H9 (cell line): Measurements from ENCODE around the gene CEP55. TPM values are rescaled to one million over a fixed set of nuclear protein-coding genes. Genes with fewer than 3 reads are reported as not detected.

Source experiments
- DNase-seq: peaks from one replicate; pipeline ENCODE4 v3.0.0-alpha.2; 2017
- H2AFZ ChIP-seq: one replicate; pipeline ENCODE4 v1.6.1; 2013; ENCODE audit warnings: mild to moderate bottlenecking, low read length, control low read depth, moderate library complexity
- H2AK5ac ChIP-seq: 2 replicates; pipeline ENCODE4 v1.6.1; 2013; ENCODE audit warnings: low read length, control low read depth, mixed read lengths; ENCODE audit not compliant: insufficient read length
- H2BK120ac ChIP-seq: one replicate; pipeline ENCODE4 v1.6.1; 2013; ENCODE audit warnings: low read depth, mild to moderate bottlenecking, low read length, control low read depth, inconsistent platforms; ENCODE audit not compliant: poor library complexity, severe bottlenecking
- H2BK12ac ChIP-seq: 2 replicates; pipeline ENCODE4 v1.6.1; 2013; ENCODE audit warnings: low read length, control low read depth, mixed read lengths, low read depth; ENCODE audit not compliant: insufficient read length
- H2BK15ac ChIP-seq: 2 replicates; pipeline ENCODE4 v1.6.1; 2013; ENCODE audit warnings: low read depth, low read length, control low read depth
- H2BK20ac ChIP-seq: one replicate; pipeline ENCODE4 v1.6.1; 2013; ENCODE audit warnings: low read depth, mild to moderate bottlenecking, low read length, control low read depth, inconsistent platforms; ENCODE audit not compliant: poor library complexity, severe bottlenecking
- H2BK5ac ChIP-seq: 2 replicates; pipeline ENCODE4 v1.6.1; 2013; ENCODE audit warnings: low read length, control low read depth, mixed read lengths; ENCODE audit not compliant: insufficient read length
- H3K14ac ChIP-seq: 2 replicates; pipeline ENCODE4 v1.6.1; 2013; ENCODE audit warnings: low read length, control low read depth; ENCODE audit not compliant: insufficient read depth
- H3K18ac ChIP-seq: 2 replicates; pipeline ENCODE4 v1.6.1; 2013; ENCODE audit warnings: low read depth, mild to moderate bottlenecking, mixed read lengths, low read length, control low read depth; ENCODE audit not compliant: insufficient read length
- H3K23ac ChIP-seq: 2 replicates; pipeline ENCODE4 v1.6.1; 2013; ENCODE audit warnings: low read length, control low read depth, mixed read lengths, low read depth; ENCODE audit not compliant: insufficient read length
- H3K23me2 ChIP-seq: 2 replicates; pipeline ENCODE4 v1.6.1; 2013; ENCODE audit warnings: low read depth, mild to moderate bottlenecking, mixed read lengths, low read length, control low read depth; ENCODE audit not compliant: insufficient read length, poor library complexity, severe bottlenecking
- H3K27ac ChIP-seq: 2 replicates; pipeline ENCODE4 v1.5.1; 2013; ENCODE audit warnings: low read length, control low read depth, mixed read lengths, low read depth; ENCODE audit not compliant: insufficient read length
- H3K27me3 ChIP-seq: 2 replicates; pipeline ENCODE4 v1.6.1; 2013; ENCODE audit warnings: low read length, control low read depth, inconsistent platforms; ENCODE audit not compliant: insufficient read depth
- H3K4ac ChIP-seq: 2 replicates; pipeline ENCODE4 v1.6.1; 2013; ENCODE audit warnings: low read depth, mild to moderate bottlenecking, control low read depth, inconsistent platforms, low read length, moderate library complexity
- H3K4me1 ChIP-seq: 2 replicates; pipeline ENCODE4 v1.6.1; 2013; ENCODE audit warnings: low read length, control low read depth, inconsistent platforms; ENCODE audit not compliant: insufficient read depth
- H3K4me2 ChIP-seq: 2 replicates; pipeline ENCODE4 v1.6.1; 2013; ENCODE audit warnings: low read length, control low read depth, mixed read lengths; ENCODE audit not compliant: insufficient read length, insufficient read depth
- H3K56ac ChIP-seq: 2 replicates; pipeline ENCODE4 v1.6.1; 2013; ENCODE audit warnings: low read depth, mild to moderate bottlenecking, mixed read lengths, low read length, control low read depth; ENCODE audit not compliant: insufficient read length
- H3K79me1 ChIP-seq: 2 replicates; pipeline ENCODE4 v1.6.1; 2013; ENCODE audit warnings: low read depth, mild to moderate bottlenecking, moderate library complexity, low read length, control low read depth, inconsistent platforms; ENCODE audit not compliant: insufficient read depth, poor library complexity, severe bottlenecking
- H3K79me2 ChIP-seq: 2 replicates; pipeline ENCODE4 v1.6.1; 2013; ENCODE audit warnings: low read length, control low read depth, inconsistent platforms; ENCODE audit not compliant: insufficient read depth
- H3K9ac ChIP-seq: 2 replicates; pipeline ENCODE4 v1.6.1; 2013; ENCODE audit warnings: low read length, control low read depth, mixed read lengths; ENCODE audit not compliant: insufficient read length; ENCODE audit errors: extremely low read depth
- H3K9me3 ChIP-seq: one replicate; pipeline ENCODE4 v1.6.1; 2013; ENCODE audit warnings: low read depth, low read length, inconsistent platforms; ENCODE audit not compliant: control insufficient read depth
- H3T11ph ChIP-seq: one replicate; pipeline ENCODE4 v1.6.1; 2013; ENCODE audit warnings: mild to moderate bottlenecking, low read length, control low read depth, inconsistent platforms
- H4K20me1 ChIP-seq: one replicate; pipeline ENCODE4 v1.6.1; 2013; ENCODE audit not compliant: control insufficient read depth, insufficient read length, insufficient read depth
- H4K5ac ChIP-seq: 2 replicates; pipeline ENCODE4 v1.6.1; 2013; ENCODE audit warnings: low read depth, mild to moderate bottlenecking, mixed read lengths, low read length, control low read depth; ENCODE audit not compliant: insufficient read length
- H4K8ac ChIP-seq: replicated peaks from 2 replicates; pipeline ENCODE4 v1.6.1; 2013; ENCODE audit warnings: low read length, control low read depth, mixed read lengths, low read depth; ENCODE audit not compliant: insufficient read length
- H4K91ac ChIP-seq: 2 replicates; pipeline ENCODE4 v1.6.1; 2013; ENCODE audit warnings: low read depth, mild to moderate bottlenecking, moderate library complexity, mixed read lengths, low read length, control low read depth; ENCODE audit not compliant: insufficient read length
- H3K27ac Mint-ChIP-seq, 3 experiments: 2 replicates in 2 of 3; 3 replicates in 1 of 3; pipeline ENCODE4 v1.8.0; 2020 to 2021; ENCODE audit warnings: mixed read lengths in 3 of 3, mild to moderate bottlenecking in 1 of 3, moderate library complexity in 1 of 3
- H3K27me3 Mint-ChIP-seq: 2 replicates; pipeline ENCODE4 v1.8.0; 2021; ENCODE audit warnings: low read depth, mild to moderate bottlenecking, moderate library complexity, mixed read lengths
- H3K36me3 Mint-ChIP-seq, 3 experiments: 2 replicates in 2 of 3; 3 replicates in 1 of 3; pipeline ENCODE4 v1.8.0; 2020 to 2021; ENCODE audit warnings: low read depth in 3 of 3, mixed read lengths in 3 of 3; ENCODE audit not compliant: insufficient read depth in 1 of 3
- H3K4me1 Mint-ChIP-seq, 2 experiments: 2 replicates each; pipeline ENCODE4 v1.8.0; 2020; ENCODE audit warnings: mixed read lengths in 2 of 2
- H3K4me3 Mint-ChIP-seq, 2 experiments: 2 replicates in 1 of 2; 3 replicates in 1 of 2; pipeline ENCODE4 v1.8.0; 2020 to 2021; ENCODE audit warnings: mild to moderate bottlenecking in 2 of 2, mixed read lengths in 2 of 2, moderate library complexity in 1 of 2
- H3K9me3 Mint-ChIP-seq, 2 experiments: 2 replicates in 1 of 2; 3 replicates in 1 of 2; pipeline ENCODE4 v1.8.0; 2020; ENCODE audit warnings: mild to moderate bottlenecking in 2 of 2, mixed read lengths in 2 of 2, moderate library complexity in 1 of 2
- CTCF ChIP-seq: fragments of 200-600 bp; sonication (generic); conservative IDR thresholded peaks from 3 replicates; pipeline ENCODE4 v1.8.0; 2021; ENCODE audit warnings: antibody characterized with exemption, mild to moderate bottlenecking
- WGBS: extraction: QIAGEN DNeasy Blood & Tissue Kit; methylation state at CpG from one replicate; pipeline ENCODE4 v1.1.7; 2013; ENCODE audit warnings: missing lambda C conversion rate, low lambda C conversion rate, mixed read lengths; ENCODE audit not compliant: insufficient read length; ENCODE audit errors: extremely low coverage; 5-methylcytosine and 5-hydroxymethylcytosine counted together
- total RNA-seq: library from RNA; stranded (reverse); gene quantifications from 2 replicates; pipeline ENCODE4 v1.2.1, GENCODE V29; 2021

CEP55 gene
- total RNA-seq, 1 experiment from 2014 or later, result 17.8 TPM

GRCh38 chr10:93454146-93454545 lies 42.3 kb upstream of the CEP55 start:
- H3K4me1 ChIP-seq, result peaks cover 2% of the 10 kb centered on the region
- Mint-ChIP-seq H3K4me3 (no peak overlapping the region), H3K4me1 (peaks cover 23 to 25% of the 10 kb centered on the region in 2 experiments), H3K9me3 (no peaks in the 10 kb centered on the region), H3K27me3 (no peaks in the 10 kb centered on the region), H3K36me3 (no peaks in the 10 kb centered on the region), H3K27ac (no peak overlapping the region)
- H3K79me1 ChIP-seq, result no peaks in the 10 kb centered on the region
- no CpG with 5 or more reads among the region's 2 CpGs for WGBS
- H3K79me2 ChIP-seq, result no peaks in the 10 kb centered on the region
- H2AK5ac ChIP-seq, result no peak overlapping the region
- no peak overlapping the region; the same call in 1 of the 2 replicates for H3K14ac ChIP-seq
- H4K5ac ChIP-seq, result no peak overlapping the region
- no peak overlapping the region for H3K18ac ChIP-seq
- no peak overlapping the region for H3K56ac ChIP-seq
- no peaks in the 10 kb centered on the region for H3K9me3 ChIP-seq
- H2BK5ac ChIP-seq, result no peak overlapping the region
- no peak overlapping the region for H3K4me2 ChIP-seq
- H2BK12ac ChIP-seq, result no peak overlapping the region
- TF ChIP-seq CTCF, result no peak
- H4K8ac ChIP-seq, result no peak overlapping the region
- no peak overlapping the region for H2BK20ac ChIP-seq
- no peak overlapping the region for H3K9ac ChIP-seq
- H3T11ph ChIP-seq, result no peak overlapping the region
- H3K23ac ChIP-seq, result no peak overlapping the region
- no peaks in the 10 kb centered on the region for H3K27me3 ChIP-seq
- DNase-seq, result no peak
- H2BK120ac ChIP-seq, result no peak overlapping the region
- H3K4ac ChIP-seq, result no peak overlapping the region
- no peak overlapping the region for H2BK15ac ChIP-seq
- no peak overlapping the region for H3K27ac ChIP-seq
- no peaks in the 10 kb centered on the region for H3K23me2 ChIP-seq
- no peak overlapping the region for H4K91ac ChIP-seq
- no peak overlapping the region for H2AFZ ChIP-seq
- no peaks in the 10 kb centered on the region for H4K20me1 ChIP-seq
